HG03469 (cell line): ENCODE results near the gene KIF3C.
"Not testable (repeated sequence)": the region's sequence is repeated elsewhere in the genome, so short reads cannot be mapped to it uniquely, and the experiment has no call there.

Source experiments
- ATAC-seq: cut with Tn5 transposase; IDR thresholded peaks from one replicate; pipeline ENCODE4 v1.9.1; 2021; ENCODE audit warnings: mild to moderate bottlenecking, moderate library complexity, moderate number of reproducible peaks; ENCODE audit not compliant: unreplicated experiment

KIF3C gene

GRCh38 chr2:26000561-26001082 is 18.3 kb upstream of the KIF3C start:
- no peak for ATAC-seq

DNA sequence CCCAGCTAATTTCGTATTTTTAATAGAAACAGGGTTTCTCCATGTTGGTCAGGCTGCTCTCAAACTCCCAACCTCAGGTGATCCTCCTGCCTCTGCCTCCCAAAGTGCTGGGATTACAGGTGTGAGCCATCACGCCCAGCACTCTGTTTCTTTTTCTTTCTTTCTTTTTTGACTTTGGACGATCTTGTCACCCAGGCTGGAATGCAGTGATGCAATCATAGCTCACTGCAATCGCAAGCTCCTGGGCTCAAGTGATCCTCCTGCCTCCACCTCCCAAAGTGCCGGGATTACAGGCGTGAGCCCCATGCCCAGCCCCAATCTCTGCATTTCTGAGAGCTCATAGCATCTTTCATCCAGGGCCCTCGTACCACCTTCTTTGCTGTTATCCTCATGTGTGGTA is 17.1 kb upstream of the KIF3C start:
- not testable (repeated sequence) for ATAC-seq

- ATAC-seq: not testable (repeated sequence)
These were observed 16.6 kb upstream of the KIF3C start for GRCh38 chr2:25998816-25999383.

DNA sequence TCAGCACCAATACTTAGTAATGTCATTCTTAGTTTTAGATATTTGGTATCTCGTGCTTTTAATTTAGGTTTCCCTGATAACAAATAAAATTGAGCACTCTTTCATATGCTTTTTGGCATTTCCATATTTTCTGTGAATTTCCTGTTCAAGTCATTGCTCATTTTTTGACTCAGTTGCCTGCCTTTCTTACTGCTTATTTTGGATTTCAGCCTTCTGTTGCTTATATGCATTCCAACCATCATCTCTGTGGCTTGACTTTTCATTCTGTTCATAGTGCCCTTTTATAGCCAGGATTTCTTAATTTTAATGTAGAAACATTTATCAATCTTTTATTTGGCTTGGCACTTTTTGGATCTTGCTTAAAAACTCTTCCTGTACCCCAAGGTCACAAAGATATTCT is 14.5 kb upstream of the KIF3C start:
- ATAC-seq: no peak

DNA sequence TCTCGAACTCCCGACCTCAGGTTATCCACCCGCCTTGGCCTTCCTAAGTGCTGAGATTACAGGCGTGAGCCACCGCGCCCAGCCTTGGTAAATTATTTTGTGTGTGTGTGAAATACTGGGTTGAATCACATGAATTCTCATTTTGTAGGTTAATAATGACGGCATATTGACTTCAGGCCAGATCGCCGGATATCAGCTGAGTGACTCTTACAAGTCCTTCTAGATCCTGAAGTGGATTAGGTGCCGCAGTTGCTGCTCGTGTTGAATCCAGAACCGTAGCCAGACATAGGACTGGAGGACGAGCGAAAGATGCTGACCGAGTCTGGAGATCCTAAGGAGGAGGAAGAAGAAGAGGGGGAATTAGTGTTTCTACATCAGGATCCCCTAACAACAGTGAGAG is 12.2 kb upstream of the KIF3C start:
- no peak for ATAC-seq

DNA sequence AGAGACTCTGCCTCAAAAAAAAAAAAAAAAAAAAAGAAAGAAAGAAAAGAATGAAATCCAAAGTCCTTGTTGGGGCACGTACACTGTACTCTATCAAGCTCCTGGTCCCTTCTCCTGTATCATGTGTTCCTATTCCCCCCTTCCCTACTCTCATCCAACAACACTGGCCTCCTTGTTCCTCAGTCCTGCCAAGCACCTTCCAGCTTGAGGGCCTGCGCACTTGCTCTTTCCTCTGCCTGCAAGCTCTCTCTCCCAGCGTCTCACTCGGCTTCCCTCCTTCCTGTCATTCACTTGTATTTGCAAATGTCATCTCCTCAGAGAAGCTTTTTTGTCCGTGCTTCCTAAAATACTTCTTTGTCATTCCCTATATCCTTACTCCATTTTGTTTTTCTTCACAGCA is 10.8 kb upstream of the KIF3C start:
- ATAC-seq: no peak

DNA sequence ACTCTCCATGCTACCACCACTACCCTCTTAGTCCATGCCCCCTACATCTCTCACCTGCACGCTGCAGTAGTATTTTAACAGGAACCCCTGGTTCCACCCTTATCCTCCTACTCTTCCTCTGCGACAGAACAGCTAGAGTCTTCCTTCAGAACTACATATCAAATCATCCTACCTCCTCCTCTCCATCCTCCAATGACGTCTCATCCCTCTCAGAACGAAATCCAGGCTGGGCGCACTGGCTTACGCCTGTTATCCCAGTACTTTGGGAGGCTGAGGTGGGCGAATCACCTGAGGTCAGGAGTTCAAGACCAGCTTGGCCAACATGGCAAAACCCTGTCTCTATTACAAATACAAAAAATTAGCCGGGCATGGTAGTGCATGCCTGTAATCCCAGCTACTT is 10.3 kb upstream of the KIF3C start:
- ATAC-seq: no peak

DNA sequence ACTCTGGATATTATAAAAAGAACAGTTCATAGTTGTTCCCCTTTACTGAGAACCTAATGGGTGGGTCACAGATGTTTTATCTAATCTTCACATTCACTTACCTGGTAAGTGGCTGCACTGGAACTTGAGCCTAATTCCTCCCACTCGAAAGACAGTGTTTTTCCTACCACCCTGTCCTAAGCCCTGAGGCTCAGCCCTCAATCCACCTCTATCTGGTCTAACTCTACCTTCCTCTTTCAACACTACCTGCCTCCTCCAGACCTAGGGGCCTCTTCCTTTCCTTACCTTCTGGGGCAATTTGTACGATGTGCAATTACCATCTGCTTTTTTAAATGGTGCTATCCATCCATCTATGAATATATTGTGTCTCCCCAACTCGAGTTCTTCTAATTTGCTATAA is 9.7 kb upstream of the KIF3C start:
- no peak for ATAC-seq

- no peak for ATAC-seq
These were observed 6.9 kb upstream of the KIF3C start for GRCh38 chr2:25989154-25989553.

- ATAC-seq: no peak
These were observed 5.8 kb upstream of the KIF3C start for GRCh38 chr2:25988134-25988533.

DNA sequence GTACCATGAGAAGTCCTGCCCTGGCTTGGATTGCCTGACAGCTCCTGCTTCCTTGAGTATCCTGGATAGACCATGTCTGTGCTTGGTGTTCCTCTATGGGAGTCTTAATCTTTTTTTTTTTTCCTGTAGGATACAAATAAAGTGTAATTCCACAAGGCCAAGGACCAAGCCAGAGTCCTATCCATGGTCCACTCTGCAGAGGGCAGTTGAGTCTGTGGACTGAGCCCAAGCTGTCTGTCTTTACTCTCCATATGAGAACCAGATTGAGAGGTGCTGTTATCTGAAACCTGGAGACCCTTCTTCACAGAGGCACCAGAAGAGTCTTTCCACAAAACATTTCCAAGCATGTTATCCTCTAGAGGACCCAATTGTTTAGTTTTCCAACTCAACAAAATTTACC is 1.4 kb upstream of the KIF3C start:
- ATAC-seq: no peak

DNA sequence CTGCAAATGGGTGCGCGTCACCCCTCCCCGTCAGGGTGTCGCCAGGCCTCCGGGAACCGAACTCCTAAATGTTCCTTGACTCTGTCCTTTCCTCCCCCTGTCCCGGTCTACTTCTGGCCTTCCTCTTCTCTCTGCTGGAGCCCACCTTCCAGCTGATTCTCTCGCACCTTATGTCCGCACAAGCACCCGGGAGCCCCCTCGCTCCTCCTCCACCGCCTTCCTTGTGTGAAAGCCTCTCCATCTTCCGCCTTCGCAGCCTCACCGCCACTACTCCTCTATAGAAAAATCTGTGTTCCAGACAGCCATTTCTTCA is 627 bp upstream of the KIF3C start:
- ATAC-seq: no peak

- ATAC-seq: no peak
These were observed 563 bp downstream of the KIF3C start for GRCh38 chr2:25981596-25982272.

DNA sequence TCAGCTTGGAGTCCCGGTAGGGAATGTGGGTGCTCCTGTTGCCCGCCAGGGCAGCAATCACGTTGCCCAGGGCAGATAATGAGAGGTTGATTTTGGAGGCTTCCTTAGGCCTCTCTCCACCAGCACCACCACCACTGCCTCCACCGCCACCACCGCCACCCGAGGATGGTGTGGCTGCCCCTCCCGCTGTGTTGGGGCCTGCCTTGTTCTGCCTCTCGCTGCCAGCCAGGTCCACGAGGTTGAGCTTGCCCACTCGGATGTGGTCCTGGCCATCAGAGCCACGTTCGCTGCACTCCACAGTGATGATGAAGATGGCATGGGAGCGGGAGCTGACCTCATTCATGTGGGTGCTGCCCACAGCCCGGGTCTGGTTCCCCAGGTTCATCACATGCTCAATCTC is 1.3 kb downstream of the KIF3C start:
- ATAC-seq: no peak

DNA sequence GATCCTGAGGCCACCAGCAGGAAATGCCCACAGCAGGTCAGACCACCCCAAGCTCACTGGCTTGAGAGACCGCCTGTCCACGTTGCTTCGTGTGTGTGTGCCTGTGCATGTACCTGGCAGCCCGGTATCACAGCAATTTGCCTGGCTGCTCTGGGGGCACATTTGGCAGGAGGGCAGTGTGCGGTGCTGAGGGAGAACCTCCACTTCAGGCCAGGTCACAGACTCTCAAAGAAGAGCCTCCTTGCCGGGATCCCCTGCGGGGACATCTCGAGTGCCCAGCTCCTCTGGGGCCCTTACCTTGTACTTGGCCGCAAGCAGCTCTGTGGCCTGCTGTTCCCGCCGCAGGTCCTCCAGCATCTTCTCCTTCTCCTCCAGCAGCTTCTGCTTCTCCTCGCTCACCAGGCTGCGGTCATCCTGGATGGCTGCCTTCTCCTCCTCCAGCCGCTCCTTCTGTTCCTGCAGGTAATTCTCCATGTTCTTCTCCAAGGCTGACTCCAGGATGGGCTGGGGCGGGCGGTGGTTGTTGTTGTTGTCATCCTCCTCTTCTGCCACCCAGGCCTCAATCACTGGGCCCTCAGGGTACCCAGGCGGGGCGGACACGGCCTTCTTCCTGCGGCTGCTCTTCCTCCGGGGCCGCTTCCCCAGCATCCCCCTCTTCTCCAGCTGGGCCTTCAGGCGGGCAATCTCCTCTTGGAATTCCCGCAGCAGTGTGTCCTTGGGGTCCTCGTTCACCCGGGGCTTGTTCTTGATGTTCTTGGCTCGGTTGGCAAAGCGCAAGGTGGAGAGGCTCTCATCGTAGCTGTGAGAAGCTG is 2.0 kb downstream of the KIF3C start:
- no peak for ATAC-seq

DNA sequence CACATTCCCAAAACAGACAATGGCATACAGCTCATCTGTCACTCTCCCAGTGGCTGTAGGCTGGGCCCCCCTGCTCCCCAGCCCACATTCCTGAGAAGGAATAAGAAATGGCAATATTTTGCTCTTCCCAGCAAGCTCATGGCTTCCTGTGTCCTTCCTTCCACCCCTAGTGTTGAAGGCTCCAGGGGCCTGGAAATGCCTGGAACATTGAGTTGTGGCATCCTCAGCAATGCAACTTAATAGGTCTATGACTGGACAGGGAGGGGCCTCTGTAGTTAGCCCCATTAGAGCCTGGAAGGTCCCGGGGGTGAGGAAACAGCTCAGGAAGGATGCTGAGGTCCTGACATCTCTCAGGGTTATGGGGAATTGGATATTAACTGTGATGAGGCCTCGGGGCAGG is 3.3 kb downstream of the KIF3C start:
- no peak for ATAC-seq

DNA sequence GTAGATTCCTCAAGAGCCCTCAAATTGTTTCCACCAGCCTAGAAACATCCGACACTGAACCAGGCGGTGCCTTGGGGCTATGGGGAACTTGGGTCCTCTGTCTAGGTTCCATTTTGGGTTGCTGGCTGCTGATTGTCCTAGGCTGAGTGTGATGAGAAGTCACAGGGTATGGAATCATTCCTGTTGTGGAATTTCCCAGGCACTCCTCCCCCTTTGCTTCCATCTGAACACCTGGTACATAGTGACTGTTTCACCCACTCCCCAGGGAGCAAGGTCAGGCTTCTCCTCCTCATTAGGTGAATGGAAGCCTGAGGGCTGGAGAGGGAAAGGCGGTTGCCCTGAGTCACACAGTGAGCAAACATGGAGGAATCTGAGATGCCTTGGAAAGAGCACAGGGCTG is 4.5 kb downstream of the KIF3C start:
- ATAC-seq: no peak

GRCh38 chr2:25976983-25977741 is 5.1 kb downstream of the KIF3C start:
- no peak for ATAC-seq

- no peak for ATAC-seq
These were observed 10.1 kb downstream of the KIF3C start for GRCh38 chr2:25972049-25972823.

DNA sequence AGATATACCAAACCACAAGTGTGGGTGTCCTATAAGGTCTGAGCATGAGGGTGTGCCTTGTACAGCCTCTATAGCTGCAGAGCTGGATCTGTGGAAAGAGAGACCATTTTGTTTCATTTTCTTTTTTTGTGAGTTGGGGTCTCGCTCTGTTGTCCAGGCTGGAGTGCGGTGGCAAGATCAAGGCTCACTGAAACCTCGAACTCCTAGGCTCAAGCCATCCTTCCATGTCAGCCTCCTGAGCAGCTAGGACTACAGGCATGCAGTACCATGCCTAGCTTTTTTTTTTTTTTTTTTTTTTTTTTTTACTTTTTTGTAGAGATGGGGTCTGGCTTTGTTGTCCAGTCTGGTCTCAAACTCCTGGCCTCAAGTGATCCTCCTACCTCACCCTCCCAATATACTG is 10.7 kb downstream of the KIF3C start:
- no peak for ATAC-seq
